GM12873 (cell line): ENCODE results near the gene INSYN2B.

Source experiments
- CTCF ChIP-seq: IDR thresholded peaks from 2 replicates; pipeline ENCODE4 v1.5.1; 2012; ENCODE audit warnings: low read depth, mild to moderate bottlenecking, moderate library complexity, low read length, control low read depth; ENCODE audit not compliant: insufficient read depth; ENCODE audit errors: missing control alignments

INSYN2B gene

GRCh38 chr5:169973056-169973455 lies 7.2 kb downstream of the INSYN2B start:
- TF ChIP-seq CTCF, result no peak

DNA sequence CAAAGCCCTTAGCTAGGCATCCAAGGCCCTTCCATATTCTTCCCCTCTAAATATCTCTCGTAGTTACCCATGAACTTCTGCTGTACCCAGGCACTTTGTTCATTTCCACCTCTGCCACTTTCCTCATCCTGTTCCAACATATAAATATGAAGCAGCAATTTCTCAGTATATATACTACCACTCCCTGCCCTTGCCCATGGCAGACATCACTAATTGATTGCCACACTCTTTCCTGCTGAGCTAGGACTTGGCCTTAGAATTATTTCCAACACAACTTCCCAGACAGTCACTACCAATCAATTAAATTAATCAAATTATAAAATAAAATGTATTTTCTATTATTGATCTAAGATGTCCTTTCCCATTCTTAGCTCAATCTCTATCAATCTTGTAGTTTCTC lies 8.5 kb downstream of the INSYN2B start:
- no peak for TF ChIP-seq CTCF

DNA sequence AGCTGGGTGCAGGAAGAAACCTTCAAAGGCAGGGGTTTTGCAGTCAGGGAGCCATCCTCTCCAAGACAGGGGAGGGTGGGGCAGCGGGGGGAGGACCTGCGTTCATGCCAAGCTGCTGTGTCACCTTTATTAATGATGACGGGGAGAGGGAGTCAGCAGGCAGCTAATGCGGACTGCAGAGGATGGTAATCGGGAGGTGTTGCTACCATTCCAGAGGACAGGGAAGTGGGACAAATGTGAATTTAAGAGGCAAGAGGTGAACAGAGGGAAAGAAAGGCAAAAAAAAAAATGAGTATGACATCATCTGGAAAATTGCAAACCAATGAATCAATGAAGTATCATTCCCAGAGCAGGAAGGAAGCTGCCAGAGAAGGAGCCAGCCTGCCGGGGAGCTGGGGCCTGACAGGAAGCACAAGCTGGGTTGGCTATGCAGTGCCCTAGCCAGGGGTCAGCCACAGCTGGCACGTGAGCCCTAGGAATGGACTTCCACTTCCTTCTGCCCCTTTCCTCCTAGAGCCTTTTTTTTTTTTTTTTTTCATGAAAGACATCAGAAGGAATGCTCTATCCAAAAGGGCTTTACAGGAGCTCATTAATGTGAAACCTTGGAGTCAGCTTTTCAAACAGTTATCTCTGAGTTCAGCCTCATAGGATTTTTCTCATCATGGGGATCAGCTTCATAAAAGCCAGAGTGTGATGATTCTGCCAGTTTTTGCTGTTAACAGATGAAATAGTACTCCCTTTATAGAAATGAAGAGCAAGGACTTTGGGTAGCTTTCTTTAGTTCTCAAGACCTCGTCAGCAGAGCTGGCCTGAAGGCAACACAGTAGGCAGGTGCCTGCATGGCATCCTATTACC lies 9.2 kb downstream of the INSYN2B start:
- no peak for TF ChIP-seq CTCF

DNA sequence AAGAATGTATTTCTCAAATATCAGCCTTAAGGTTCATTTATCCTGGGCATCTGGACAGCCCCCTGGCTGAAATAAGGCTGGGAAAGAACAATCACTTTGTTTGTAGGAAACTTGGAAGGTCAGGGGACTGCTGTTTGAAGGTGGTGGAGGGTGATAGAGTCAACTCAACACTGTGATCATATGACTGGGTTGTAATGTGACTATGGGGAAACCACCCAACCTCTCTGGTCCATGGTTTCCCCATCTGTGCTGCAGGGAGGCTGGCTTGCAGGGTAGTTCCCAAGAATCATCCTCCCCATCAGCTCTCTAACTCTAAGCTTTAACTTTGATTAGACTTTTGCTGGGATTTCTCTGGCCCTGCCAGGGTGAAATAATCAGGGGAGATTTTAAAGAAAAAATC lies 10.0 kb downstream of the INSYN2B start:
- TF ChIP-seq CTCF, result no peak

DNA sequence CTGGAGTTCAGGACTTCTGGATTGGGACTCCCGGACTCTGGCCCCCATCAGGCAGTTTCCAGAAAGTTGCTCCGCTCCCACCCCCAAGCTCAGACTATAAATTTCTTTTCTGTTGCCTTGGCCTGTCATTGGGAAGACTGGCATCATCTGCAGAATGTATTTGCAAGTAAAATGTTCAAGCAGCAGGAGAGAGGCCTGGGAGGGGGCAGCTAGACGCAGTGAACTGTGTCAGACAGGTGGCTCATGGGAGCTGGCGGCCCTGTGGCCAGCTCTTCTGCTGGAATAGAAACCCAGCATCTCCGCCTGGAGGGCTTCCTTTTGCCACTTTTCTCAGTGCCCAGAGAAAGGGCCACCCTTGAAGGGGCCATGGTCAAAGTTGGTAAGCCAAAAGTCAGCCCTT lies 16.0 kb downstream of the INSYN2B start:
- no peak for TF ChIP-seq CTCF

DNA sequence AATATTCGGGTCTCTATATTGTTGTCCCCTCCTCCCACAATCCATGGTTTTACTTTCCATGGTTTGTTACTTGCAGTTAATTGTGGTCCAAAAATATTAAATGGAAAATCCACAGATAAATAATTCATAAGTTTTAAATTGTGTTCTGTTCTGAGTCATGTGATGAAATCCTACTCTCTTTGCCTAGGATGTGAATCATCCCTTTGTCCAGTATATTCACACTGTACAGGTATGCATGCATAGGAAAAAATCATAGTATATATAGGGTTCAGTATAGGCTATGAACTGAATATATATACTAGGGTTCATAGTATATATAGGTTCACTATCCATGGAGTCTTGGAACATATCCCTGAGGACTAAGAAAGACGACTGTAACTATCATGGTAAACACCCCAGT lies 19.6 kb downstream of the INSYN2B start:
- no peak for TF ChIP-seq CTCF

GRCh38 chr5:169958278-169958677 lies 22.0 kb downstream of the INSYN2B start:
- no peak for TF ChIP-seq CTCF
